HUES6 (cell line): Measurements from ENCODE around the gene MISP.

ENCODE experiments used
- H3K27ac ChIP-seq: 2 replicates; pipeline ENCODE4 v1.7.0; 2013; ENCODE audit warnings: low read depth, mild to moderate bottlenecking, low read length, inconsistent platforms
- H3K27me3 ChIP-seq: 2 replicates; pipeline ENCODE4 v1.6.1; 2013; ENCODE audit warnings: low read length; ENCODE audit not compliant: control insufficient read depth, insufficient read depth
- H3K36me3 ChIP-seq: 2 replicates; pipeline ENCODE4 v1.6.1; 2013; ENCODE audit warnings: low read length; ENCODE audit not compliant: control insufficient read depth, insufficient read depth
- H3K4me1 ChIP-seq: 2 replicates; pipeline ENCODE4 v1.6.1; 2013; ENCODE audit warnings: low read length; ENCODE audit not compliant: control insufficient read depth, insufficient read depth
- H3K4me3 ChIP-seq: 2 replicates; pipeline ENCODE4 v1.5.1; 2013; ENCODE audit warnings: low read depth, low read length
- H3K9ac ChIP-seq: one replicate; pipeline ENCODE4 v1.6.1; 2013; ENCODE audit warnings: mild to moderate bottlenecking, low read length
- H3K9me3 ChIP-seq: 2 replicates; pipeline ENCODE4 v1.6.1; 2013; ENCODE audit warnings: low read depth, low read length; ENCODE audit not compliant: control insufficient read depth, insufficient read depth

MISP gene

GRCh38 chr19:782185-782877 is 31.4 kb downstream of the MISP start:
- peak overlapping the region; percentile 58 for H3K4me3 ChIP-seq

GRCh38 chr19:782878-783668 is 32.2 kb downstream of the MISP start:
- Histone ChIP-seq H3K9ac (peak overlapping the region; percentile 81), H3K27me3 (no peaks in the 10 kb centered on the region), H3K4me3 (peak overlapping the region; percentile 58), H3K4me1 (peaks cover 21% of the 10 kb centered on the region), H3K9me3 (no peaks in the 10 kb centered on the region), H3K36me3 (no peaks in the 10 kb centered on the region), H3K27ac (peak overlapping the region; percentile 98)

More at GRCh38 chr19:782185-782877, 31.4 kb downstream of the MISP start:
- Histone ChIP-seq H3K27ac (peak overlapping the region; percentile 98), H3K9me3 (no peaks in the 10 kb centered on the region), H3K36me3 (no peaks in the 10 kb centered on the region), H3K4me1 (peaks cover 17% of the 10 kb centered on the region), H3K9ac (peak overlapping the region; percentile 89), H3K27me3 (no peaks in the 10 kb centered on the region)

GRCh38 chr19:784541-784940 is 33.6 kb downstream of the MISP start:
- Histone ChIP-seq H3K9me3 (no peaks in the 10 kb centered on the region), H3K27me3 (no peaks in the 10 kb centered on the region), H3K27ac (no peak overlapping the region), H3K36me3 (no peaks in the 10 kb centered on the region), H3K4me1 (peaks cover 34% of the 10 kb centered on the region), H3K4me3 (0 out of 2 replicates have a peak overlapping the region, but pooled peaks have one; percentile 16), H3K9ac (no peak overlapping the region)

- Histone ChIP-seq H3K9me3 (no peaks in the 10 kb centered on the region), H3K4me3 (no peak overlapping the region), H3K36me3 (no peaks in the 10 kb centered on the region), H3K27me3 (no peaks in the 10 kb centered on the region), H3K9ac (peak overlapping the region; percentile 18), H3K27ac (no peak overlapping the region), H3K4me1 (peaks cover 44% of the 10 kb centered on the region)
These were observed 36.6 kb downstream of the MISP start for GRCh38 chr19:787536-787935.

- Histone ChIP-seq H3K4me3 (no peak overlapping the region), H3K9me3 (no peaks in the 10 kb centered on the region), H3K36me3 (no peaks in the 10 kb centered on the region), H3K27ac (peak overlapping the region; percentile 44; the same call in 1 of the 2 replicates), H3K4me1 (peaks cover 37% of the 10 kb centered on the region), H3K9ac (peak overlapping the region; percentile 46), H3K27me3 (no peaks in the 10 kb centered on the region)
These were observed 37.7 kb downstream of the MISP start for GRCh38 chr19:788686-788982.

- peaks cover 37% of the 10 kb centered on the region for H3K4me1 ChIP-seq
- no peaks in the 10 kb centered on the region for H3K36me3 ChIP-seq
- no peak overlapping the region for H3K4me3 ChIP-seq
- H3K9me3 ChIP-seq: no peaks in the 10 kb centered on the region
- no peaks in the 10 kb centered on the region for H3K27me3 ChIP-seq
- H3K9ac ChIP-seq: peak overlapping the region; percentile 46
- H3K27ac ChIP-seq: peak overlapping the region; percentile 44
These were observed 38.2 kb downstream of the MISP start for GRCh38 chr19:788983-789700.

- Histone ChIP-seq H3K4me1 (peaks cover 37% of the 10 kb centered on the region), H3K9me3 (no peaks in the 10 kb centered on the region), H3K4me3 (no peak overlapping the region), H3K27ac (peak overlapping the region; percentile 44), H3K36me3 (no peaks in the 10 kb centered on the region), H3K9ac (peak overlapping the region; percentile 46), H3K27me3 (no peaks in the 10 kb centered on the region)
These were observed 38.8 kb downstream of the MISP start for GRCh38 chr19:789701-790060.

- Histone ChIP-seq H3K9ac (peak overlapping the region; percentile 39), H3K9me3 (no peaks in the 10 kb centered on the region), H3K4me3 (no peak overlapping the region), H3K4me1 (peaks cover 37% of the 10 kb centered on the region), H3K36me3 (no peaks in the 10 kb centered on the region), H3K27ac (no peak overlapping the region; the same call in 1 of the 2 replicates), H3K27me3 (no peaks in the 10 kb centered on the region)
These were observed 40.2 kb downstream of the MISP start for GRCh38 chr19:791007-791566.

- Histone ChIP-seq H3K27ac (no peak overlapping the region; the same call in 1 of the 2 replicates), H3K4me1 (peaks cover 37% of the 10 kb centered on the region), H3K27me3 (no peaks in the 10 kb centered on the region), H3K4me3 (no peak overlapping the region), H3K9ac (peak overlapping the region; percentile 39), H3K36me3 (no peaks in the 10 kb centered on the region), H3K9me3 (no peaks in the 10 kb centered on the region)
These were observed 40.8 kb downstream of the MISP start for GRCh38 chr19:791567-792305.

GRCh38 chr19:792306-792885 is 41.5 kb downstream of the MISP start:
- no peak overlapping the region for H3K27ac ChIP-seq
- H3K9ac ChIP-seq: no peak overlapping the region
- peaks cover 36% of the 10 kb centered on the region for H3K4me1 ChIP-seq
- no peaks in the 10 kb centered on the region for H3K36me3 ChIP-seq
- H3K9me3 ChIP-seq: no peaks in the 10 kb centered on the region
- H3K4me3 ChIP-seq: no peak overlapping the region
- no peaks in the 10 kb centered on the region for H3K27me3 ChIP-seq
